Right atrium auricular region (tissue), 2 donors: Measurements from ENCODE around the gene QRSL1. TPM values are rescaled to one million over a fixed set of nuclear protein-coding genes. Genes with fewer than 3 reads are reported as not detected.
"Not testable (repeated sequence)": the region's sequence is repeated elsewhere in the genome, so short reads cannot be mapped to it uniquely, and the experiment has no call there.

ENCODE experiments used
- DNase-seq: peaks from one replicate; pipeline ENCODE4 v3.0.0-alpha.2; 2019; ENCODE audit warnings: low spot score
- H3K27ac ChIP-seq, 2 donors: fragments of 200-600 bp; sonication (generic); 1 replicate in 1 of 2; 2 replicates in 1 of 2; pipeline ENCODE4 v1.5.1; 2016 to 2019
- H3K27me3 ChIP-seq, 2 donors: fragments of 200-600 bp; sonication (generic); one replicate each; pipeline versions ENCODE4 v1.5.1 to v1.6.0; 2017 to 2019
- H3K36me3 ChIP-seq: fragments of 200-600 bp; sonication (generic); one replicate; pipeline ENCODE4 v1.5.1; 2016
- H3K4me1 ChIP-seq, 2 donors: fragments of 200-600 bp; sonication (generic); one replicate each; pipeline versions ENCODE4 v1.5.1 to v1.6.0; 2017 to 2019
- H3K4me3 ChIP-seq, 2 donors: fragments of 200-600 bp; sonication (generic); 1 replicate in 1 of 2; 2 replicates in 1 of 2; pipeline ENCODE4 v1.5.1; 2017 to 2019; ENCODE audit warnings: mild to moderate bottlenecking in 1 of 2, moderate library complexity in 1 of 2
- H3K9me3 ChIP-seq, 2 donors: fragments of 200-600 bp; sonication (generic); one replicate each; pipeline ENCODE4 v1.5.1; 2019
- total RNA-seq, 2 donors: library from RNA; depleted of rRNA; stranded (reverse); fragments of >200 nt; gene quantifications; one replicate each; pipeline ENCODE4 v1.1.0, GENCODE V29; 2016
- TF ChIP-seq, protein P1 (sequence below), 2 donors: fragments of 200-600 bp; sonication (generic); IDR thresholded peaks; one replicate each; pipeline ENCODE4 v1.5.1; 2019; ENCODE audit warnings: antibody characterized with exemption in 2 of 2

QRSL1 gene
- total RNA-seq, 2 donors from 2014 or later, result 7.0 to 17.1 TPM

DNA sequence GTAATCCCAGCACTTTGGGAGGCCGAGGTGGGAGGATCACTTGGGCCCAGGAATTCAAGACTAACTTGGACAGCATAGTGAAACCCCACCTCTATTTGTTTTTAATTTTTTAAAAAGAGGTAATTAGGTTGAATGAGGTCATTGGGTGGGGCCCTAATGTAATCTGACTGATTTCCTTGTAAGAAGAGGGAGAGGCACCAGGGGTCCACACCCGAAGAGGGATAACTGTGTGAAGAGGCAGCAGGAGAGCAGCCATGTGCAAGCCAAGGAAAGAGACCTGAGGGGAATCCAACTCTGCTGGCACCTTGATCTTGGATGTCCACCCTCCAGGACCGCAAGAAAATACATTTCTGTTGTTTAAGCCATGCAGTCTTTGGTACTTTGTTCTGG, 63.4 kb downstream of the QRSL1 start:
- no peaks in the 10 kb centered on the region for H3K27me3 ChIP-seq
- no peaks in the 10 kb centered on the region for H3K9me3 ChIP-seq
- DNase-seq, result no peak
- no peaks in the 10 kb centered on the region for H3K4me1 ChIP-seq
- no peaks in the 10 kb centered on the region for H3K36me3 ChIP-seq
- no peak overlapping the region for H3K4me3 ChIP-seq
- no peak overlapping the region for H3K27ac ChIP-seq
- TF ChIP-seq, protein P1, sequence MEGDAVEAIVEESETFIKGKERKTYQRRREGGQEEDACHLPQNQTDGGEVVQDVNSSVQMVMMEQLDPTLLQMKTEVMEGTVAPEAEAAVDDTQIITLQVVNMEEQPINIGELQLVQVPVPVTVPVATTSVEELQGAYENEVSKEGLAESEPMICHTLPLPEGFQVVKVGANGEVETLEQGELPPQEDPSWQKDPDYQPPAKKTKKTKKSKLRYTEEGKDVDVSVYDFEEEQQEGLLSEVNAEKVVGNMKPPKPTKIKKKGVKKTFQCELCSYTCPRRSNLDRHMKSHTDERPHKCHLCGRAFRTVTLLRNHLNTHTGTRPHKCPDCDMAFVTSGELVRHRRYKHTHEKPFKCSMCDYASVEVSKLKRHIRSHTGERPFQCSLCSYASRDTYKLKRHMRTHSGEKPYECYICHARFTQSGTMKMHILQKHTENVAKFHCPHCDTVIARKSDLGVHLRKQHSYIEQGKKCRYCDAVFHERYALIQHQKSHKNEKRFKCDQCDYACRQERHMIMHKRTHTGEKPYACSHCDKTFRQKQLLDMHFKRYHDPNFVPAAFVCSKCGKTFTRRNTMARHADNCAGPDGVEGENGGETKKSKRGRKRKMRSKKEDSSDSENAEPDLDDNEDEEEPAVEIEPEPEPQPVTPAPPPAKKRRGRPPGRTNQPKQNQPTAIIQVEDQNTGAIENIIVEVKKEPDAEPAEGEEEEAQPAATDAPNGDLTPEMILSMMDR (IDR thresholded peaks at IDR 0.05), result no peak

DNA sequence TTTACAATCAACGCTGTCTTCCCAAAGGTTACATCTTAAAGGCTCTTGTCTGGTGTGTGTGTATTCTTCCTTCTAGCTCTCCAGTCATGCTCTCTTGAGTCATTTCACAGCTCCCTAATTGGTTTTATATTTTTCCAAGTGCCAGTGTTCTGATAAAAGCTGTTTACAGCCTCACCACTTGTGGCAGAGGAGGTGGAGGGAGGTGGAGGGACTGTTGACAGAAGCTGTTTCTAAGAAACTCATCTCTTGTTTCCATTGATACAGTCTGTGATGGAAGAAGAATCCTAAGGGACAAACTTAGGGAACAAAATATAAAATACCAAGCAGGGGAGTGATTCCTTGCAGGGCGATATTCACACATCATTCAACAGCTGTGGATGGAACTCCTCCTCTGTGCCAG, 64.0 kb downstream of the QRSL1 start:
- Histone ChIP-seq H3K36me3 (no peaks in the 10 kb centered on the region), H3K4me3 (no peak overlapping the region), H3K27me3 (no peaks in the 10 kb centered on the region), H3K27ac (no peak overlapping the region), H3K4me1 (no peaks in the 10 kb centered on the region), H3K9me3 (no peaks in the 10 kb centered on the region)
- no peak for DNase-seq
- TF ChIP-seq, protein P1 (IDR thresholded peaks at IDR 0.05), result no peak

DNA sequence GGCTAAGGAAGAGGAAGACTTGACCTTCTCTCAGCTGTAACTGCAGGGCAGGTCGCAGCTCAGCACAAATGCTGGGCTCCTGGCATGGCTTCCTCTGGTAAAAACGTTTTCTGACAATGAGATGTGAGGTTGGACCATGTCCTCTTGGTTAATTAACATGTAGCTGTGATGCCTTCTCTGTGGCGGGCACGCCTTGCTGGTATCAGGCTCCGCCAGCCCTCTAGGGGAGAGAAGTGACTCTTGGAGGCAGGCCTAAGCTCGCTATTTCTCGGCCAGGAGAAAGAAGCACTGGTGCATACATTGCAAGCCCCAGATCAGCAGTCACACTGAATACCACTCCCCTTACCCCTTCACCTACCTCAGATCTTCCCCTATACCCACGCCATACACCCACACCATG, 65.0 kb downstream of the QRSL1 start:
- no peak overlapping the region for H3K4me3 ChIP-seq
- no peaks in the 10 kb centered on the region for H3K27me3 ChIP-seq
- H3K27ac ChIP-seq, result no peak overlapping the region
- DNase-seq, result no peak
- no peaks in the 10 kb centered on the region for H3K36me3 ChIP-seq
- no peaks in the 10 kb centered on the region for H3K9me3 ChIP-seq
- TF ChIP-seq, protein P1 (IDR thresholded peaks at IDR 0.05), result no peak
- H3K4me1 ChIP-seq, result no peaks in the 10 kb centered on the region

DNA sequence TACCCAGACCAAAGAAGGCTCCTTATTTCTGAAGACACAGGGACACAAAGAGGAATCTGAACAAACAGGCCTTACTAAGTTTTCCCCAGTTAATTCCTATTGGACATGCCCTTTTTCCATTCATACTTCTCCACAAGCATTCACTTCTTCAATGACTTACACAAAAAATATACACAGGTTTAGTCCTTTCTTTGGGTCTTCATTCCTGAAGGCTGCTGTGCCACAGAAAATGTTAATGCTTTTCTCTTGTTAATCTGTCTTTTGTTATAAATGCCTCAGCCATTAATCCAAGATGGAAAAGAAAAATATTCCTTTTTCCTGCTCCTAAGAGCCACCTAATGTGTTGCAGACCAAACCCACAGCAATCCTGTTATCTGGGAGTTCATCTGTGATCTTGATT, 71.2 kb downstream of the QRSL1 start:
- DNase-seq, result no peak
- H3K9me3 ChIP-seq, result no peaks in the 10 kb centered on the region
- TF ChIP-seq, protein P1 (IDR thresholded peaks at IDR 0.05), result no peak
- no peak overlapping the region for H3K27ac ChIP-seq
- no peaks in the 10 kb centered on the region for H3K36me3 ChIP-seq
- no peaks in the 10 kb centered on the region for H3K27me3 ChIP-seq
- H3K4me3 ChIP-seq, result no peak overlapping the region
- no peaks in the 10 kb centered on the region for H3K4me1 ChIP-seq

DNA sequence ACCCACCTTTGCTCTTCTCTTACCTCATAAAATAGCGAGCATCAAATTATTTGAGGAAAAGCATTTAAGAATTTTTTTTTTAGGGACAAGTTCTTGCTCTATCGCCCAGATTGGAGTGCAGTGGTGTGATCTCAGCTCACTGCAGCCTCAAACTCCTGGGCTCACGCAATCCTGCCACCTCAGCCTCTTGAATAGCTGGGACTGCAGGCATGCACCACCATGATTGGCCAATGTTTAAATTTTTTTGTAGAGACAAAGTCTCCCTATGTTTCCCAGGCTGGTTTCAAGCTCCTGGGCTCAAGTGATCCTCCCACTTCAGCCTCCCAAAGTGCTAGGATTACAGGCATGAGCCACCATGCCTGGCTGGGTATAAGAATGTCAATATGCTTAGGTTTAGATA, 71.8 kb downstream of the QRSL1 start:
- not testable (repeated sequence) for H3K27ac ChIP-seq, H3K36me3 ChIP-seq, H3K4me3 ChIP-seq, H3K9me3 ChIP-seq, H3K4me1 ChIP-seq, H3K27me3 ChIP-seq, DNase-seq

DNA sequence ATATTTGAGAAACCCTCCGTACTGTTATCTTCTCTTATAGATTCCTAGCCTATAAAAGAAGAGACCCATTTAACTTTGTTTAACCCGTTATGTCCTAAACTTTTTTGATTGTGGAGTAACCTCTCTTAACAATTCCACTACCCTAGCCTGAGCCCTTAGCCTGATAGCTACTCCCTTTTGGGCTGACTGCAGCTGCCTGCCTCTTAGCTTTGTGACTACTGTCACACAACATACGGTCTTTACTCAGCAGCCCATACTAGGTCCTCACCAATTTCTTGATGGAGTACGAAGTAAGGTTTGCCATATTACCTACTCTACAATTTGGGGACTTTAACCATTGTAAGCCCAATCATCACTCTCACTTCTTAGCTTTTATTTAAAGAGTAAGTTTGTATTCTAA, 72.7 kb downstream of the QRSL1 start:
- TF ChIP-seq, protein P1 (IDR thresholded peaks at IDR 0.05), result no peak
- Histone ChIP-seq H3K36me3 (no peaks in the 10 kb centered on the region), H3K4me3 (no peak overlapping the region), H3K27ac (no peak overlapping the region), H3K27me3 (no peaks in the 10 kb centered on the region), H3K9me3 (no peaks in the 10 kb centered on the region), H3K4me1 (no peaks in the 10 kb centered on the region)
- DNase-seq, result no peak
